Esophagus squamous epithelium (tissue), 5 donors: ENCODE results near the gene PPT1. TPM values are rescaled to one million over a fixed set of nuclear protein-coding genes. Genes with fewer than 3 reads are reported as not detected.

Source experiments
- DNase-seq: peaks from one replicate; lab custom pipeline; 2025; lab: John Stamatoyannopoulos, UW
- H3K27ac ChIP-seq, 4 donors: fragments of 200-600 bp; sonication (generic); one replicate each; pipeline ENCODE4 v1.5.1; 2016 to 2019; ENCODE audit warnings: mild to moderate bottlenecking in 1 of 4
- H3K27me3 ChIP-seq, 4 donors: fragments of 200-600 bp; sonication (generic); 1 replicate in 3 of 4; 2 replicates in 1 of 4; pipeline versions ENCODE4 v1.5.1 to v1.6.0; 2017 to 2021; ENCODE audit warnings: antibody characterized with exemption in 1 of 4
- H3K36me3 ChIP-seq, 3 donors: fragments of 200-600 bp; sonication (generic); one replicate each; pipeline ENCODE4 v1.5.1; 2016 to 2019
- H3K4me1 ChIP-seq, 3 donors: fragments of 200-600 bp; sonication (generic); one replicate each; pipeline ENCODE4 v1.5.1; 2017 to 2019
- H3K4me3 ChIP-seq, 4 donors: fragments of 200-600 bp; sonication (generic); 1 replicate in 3 of 4; 2 replicates in 1 of 4; pipeline ENCODE4 v1.5.1; 2016 to 2019; ENCODE audit warnings: mild to moderate bottlenecking in 2 of 4, moderate library complexity in 1 of 4
- H3K9me3 ChIP-seq, 3 donors: fragments of 200-600 bp; sonication (generic); one replicate each; pipeline ENCODE4 v1.5.1; 2016 to 2019
- CTCF ChIP-seq, 6 experiments: fragments of 450-650 bp in 4 of 6; fragments of 200-600 bp in 2 of 6; sonication (generic) in 2 of 6; IDR thresholded peaks; one replicate each; pipeline ENCODE4 v1.5.1; 2016 to 2019; ENCODE audit warnings: antibody characterized with exemption in 6 of 6, mild to moderate bottlenecking in 4 of 6, moderate library complexity in 4 of 6
- POLR2A ChIP-seq, 4 donors: fragments of 450-650 bp; IDR thresholded peaks; one replicate each; pipeline ENCODE4 v1.6.1; 2017; ENCODE audit warnings: antibody characterized with exemption in 4 of 4, mild to moderate bottlenecking in 4 of 4, moderate library complexity in 3 of 4
- whole genome bisulfite sequencing, 2 donors: methylation state at CpG; one replicate each; pipeline ENCODE4 v1.1.5; 2018; 5-methylcytosine and 5-hydroxymethylcytosine counted together
- intact Hi-C: fragments of 100-400 bp; cut with DNase I; formaldehyde crosslinking; loops from one replicate; pipeline ENCODE4 v1.15.0; 2022
- total RNA-seq, 4 donors: library from RNA; depleted of rRNA; stranded (reverse); fragments of >200 nt; gene quantifications; one replicate each; pipeline ENCODE4 v1.1.0, GENCODE V29; 2016
- donor health status: DM: yes; HTN: yes; CAD: no.

PPT1 gene
- total RNA-seq, 4 donors from 2014 or later = 27.2 to 43.9 (median 37.6) TPM

GRCh38 chr1:40105028-40105427 lies 8.0 kb upstream of the PPT1 start:
- Histone ChIP-seq H3K4me1 (peaks cover 0 to 9% (median 3%) of the 10 kb centered on the region in 3 donors), H3K4me3 (no peak overlapping the region), H3K27ac (no peak overlapping the region), H3K36me3 (no peaks in the 10 kb centered on the region), H3K9me3 (peaks cover 0 to 17% (median 13%) of the 10 kb centered on the region in 3 donors), H3K27me3 (peaks cover 0 to 35% (median 0%) of the 10 kb centered on the region in 4 donors)
- intact Hi-C loops = no loop called here
- whole genome bisulfite sequencing, 2 donors = 75 to 81% methylated on average over 1 of the region's 1 CpG
- DNase-seq = no peak
- TF ChIP-seq POLR2A (IDR thresholded peaks at IDR 0.05) = no peak
- no peak for TF ChIP-seq CTCF (IDR thresholded peaks at IDR 0.05)

DNA sequence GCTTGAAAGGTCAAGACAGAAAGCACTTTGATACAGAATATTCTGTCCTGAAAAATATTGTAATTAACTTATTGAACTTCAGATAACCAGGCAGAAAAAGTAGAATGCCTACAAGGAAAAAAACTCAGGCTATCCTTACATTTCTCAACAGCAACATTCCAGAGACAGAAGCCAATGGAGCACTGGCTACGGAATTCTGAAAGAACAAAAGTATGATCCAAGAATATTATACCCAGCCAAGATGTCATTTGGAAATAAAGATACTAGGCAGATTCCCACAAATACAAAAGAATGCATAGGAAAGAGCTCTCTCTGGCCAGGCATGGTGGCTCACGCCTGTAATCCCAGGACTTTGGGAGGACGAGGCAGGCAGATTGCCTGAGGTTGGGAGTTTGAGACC lies 5.8 kb upstream of the PPT1 start:
- Histone ChIP-seq H3K4me1 (peaks cover 0 to 6% (median 2%) of the 10 kb centered on the region in 3 donors), H3K27me3 (peaks cover 0 to 20% (median 0%) of the 10 kb centered on the region in 4 donors), H3K9me3 (peaks cover 0 to 10% (median 7%) of the 10 kb centered on the region in 3 donors), H3K27ac (no peak overlapping the region), H3K4me3 (no peak overlapping the region), H3K36me3 (no peaks in the 10 kb centered on the region)
- TF ChIP-seq POLR2A (IDR thresholded peaks at IDR 0.05) = no peak
- TF ChIP-seq CTCF (IDR thresholded peaks at IDR 0.05) = no peak
- WGBS, 2 donors = 92 to 93% methylated on average over 3 of the region's 3 CpGs
- DNase-seq = no peak
- intact Hi-C loops = no loop called here

- no peak overlapping the region for H3K4me3 ChIP-seq
- no peak for DNase-seq
- H3K9me3 ChIP-seq = peaks cover 0 to 10% (median 7%) of the 10 kb centered on the region in 3 donors
- WGBS, 2 donors = 38 to 53% methylated on average over 1 of the region's 1 CpG
- H3K27ac ChIP-seq = no peak overlapping the region
- peaks cover 3 to 8% (median 4%) of the 10 kb centered on the region in 3 donors for H3K4me1 ChIP-seq
- TF ChIP-seq CTCF (IDR thresholded peaks at IDR 0.05) = no peak
- TF ChIP-seq POLR2A (IDR thresholded peaks at IDR 0.05) = no peak
- intact Hi-C loops = no loop called here
- H3K27me3 ChIP-seq = peaks cover 0 to 20% (median 0%) of the 10 kb centered on the region in 4 donors
- H3K36me3 ChIP-seq = no peaks in the 10 kb centered on the region
These were observed 5.0 kb upstream of the PPT1 start for GRCh38 chr1:40102038-40102437.

DNA sequence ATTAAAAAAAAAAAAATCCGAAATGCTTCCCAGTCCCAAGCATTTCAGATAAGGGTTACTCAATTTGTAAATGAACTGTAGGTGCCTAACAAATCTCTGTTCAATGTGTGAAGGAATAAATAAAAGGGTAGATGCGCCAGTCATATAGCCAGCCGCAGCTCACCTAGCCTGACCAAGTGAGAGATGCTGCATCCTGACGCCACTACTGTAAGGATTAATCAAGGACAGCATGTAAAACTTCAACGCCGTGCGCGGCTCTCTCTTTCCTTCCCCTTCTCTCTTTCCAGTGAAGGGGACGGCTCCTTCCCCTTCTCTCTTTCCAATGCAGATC lies 441 bp downstream of the PPT1 start:
- H3K4me1 ChIP-seq = peaks cover 3 to 26% (median 10%) of the 10 kb centered on the region in 3 donors
- 9 to 10% methylated on average over 9 of the region's 9 CpGs for WGBS, 2 donors
- TF ChIP-seq CTCF (IDR thresholded peaks at IDR 0.05) (no peak), POLR2A (IDR thresholded peaks at IDR 0.05) (no peak)
- peaks cover 0 to 7% (median 0%) of the 10 kb centered on the region in 4 donors for H3K27me3 ChIP-seq
- peak overlapping the region; percentile 53 to 91 (median 68) for H3K4me3 ChIP-seq
- intact Hi-C loops = no loop called here
- DNase-seq = no peak
- H3K9me3 ChIP-seq = no peaks in the 10 kb centered on the region
- H3K36me3 ChIP-seq = peaks cover 0 to 8% (median 1%) of the 10 kb centered on the region in 3 donors
- H3K27ac ChIP-seq = peak overlapping the region; percentile 41 to 78 (median 70)

GRCh38 chr1:40095806-40096205 lies 1.2 kb downstream of the PPT1 start:
- Histone ChIP-seq H3K36me3 (peaks cover 0 to 16% (median 9%) of the 10 kb centered on the region in 3 donors), H3K27ac (no peak overlapping the region), H3K4me1 (peaks cover 3 to 26% (median 10%) of the 10 kb centered on the region in 3 donors), H3K27me3 (peaks cover 0 to 3% (median 0%) of the 10 kb centered on the region in 4 donors), H3K9me3 (no peaks in the 10 kb centered on the region), H3K4me3 (no peak overlapping the region)
- 88% methylated on average over 3 of the region's 3 CpGs for WGBS, 2 donors
- TF ChIP-seq POLR2A (IDR thresholded peaks at IDR 0.05) (no peak), CTCF (IDR thresholded peaks at IDR 0.05) (no peak)
- intact Hi-C loops = no loop called here
- DNase-seq = no peak
